Transverse colon (tissue), 4 donors: Measurements from ENCODE around the gene CYP27A1.

Experiments
- EP300 ChIP-seq: sonication (generic); formaldehyde crosslinking; IDR thresholded peaks from one replicate; pipeline ENCODE4 v1.6.1; 2017; ENCODE audit warnings: antibody characterized with exemption, low read depth
- POLR2A ChIP-seq: fragments of 450-650 bp; IDR thresholded peaks from one replicate; pipeline ENCODE4 v1.6.1; 2016; ENCODE audit warnings: antibody characterized with exemption, mild to moderate bottlenecking, moderate library complexity
- POLR2AphosphoS5 ChIP-seq, 3 donors: sonication (generic); formaldehyde crosslinking; IDR thresholded peaks; one replicate each; pipeline ENCODE4 v1.6.1; 2016; ENCODE audit warnings: antibody characterized with exemption in 3 of 3
- TF ChIP-seq, protein P1 (sequence below), 5 experiments: fragments of 200-600 bp in 3 of 5; fragments of 450-650 bp in 2 of 5; sonication (generic) in 3 of 5; IDR thresholded peaks; 1 replicate in 2 of 5; 2 replicates in 3 of 5; pipeline ENCODE4 v1.5.1; 2016 to 2017; ENCODE audit warnings: antibody characterized with exemption in 5 of 5, inconsistent platforms in 3 of 5, mild to moderate bottlenecking in 2 of 5, moderate library complexity in 1 of 5

DNA sequence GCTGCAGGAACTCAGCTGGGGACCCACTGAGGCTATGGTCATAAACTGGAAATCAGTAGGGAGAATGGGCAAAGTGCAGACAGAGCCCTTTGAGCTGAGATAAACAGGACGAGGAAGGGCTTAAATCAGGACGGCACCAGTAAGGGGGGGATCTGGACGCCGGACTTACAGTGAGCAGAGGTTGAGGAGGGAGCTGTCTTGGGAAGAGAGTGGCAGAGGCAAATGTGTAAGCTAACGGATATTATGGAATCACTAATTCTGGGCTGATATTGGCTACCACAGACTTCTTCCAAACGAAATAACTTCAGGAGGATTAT lies 539 bp downstream of the CYP27A1 start:
- TF ChIP-seq, protein P1, sequence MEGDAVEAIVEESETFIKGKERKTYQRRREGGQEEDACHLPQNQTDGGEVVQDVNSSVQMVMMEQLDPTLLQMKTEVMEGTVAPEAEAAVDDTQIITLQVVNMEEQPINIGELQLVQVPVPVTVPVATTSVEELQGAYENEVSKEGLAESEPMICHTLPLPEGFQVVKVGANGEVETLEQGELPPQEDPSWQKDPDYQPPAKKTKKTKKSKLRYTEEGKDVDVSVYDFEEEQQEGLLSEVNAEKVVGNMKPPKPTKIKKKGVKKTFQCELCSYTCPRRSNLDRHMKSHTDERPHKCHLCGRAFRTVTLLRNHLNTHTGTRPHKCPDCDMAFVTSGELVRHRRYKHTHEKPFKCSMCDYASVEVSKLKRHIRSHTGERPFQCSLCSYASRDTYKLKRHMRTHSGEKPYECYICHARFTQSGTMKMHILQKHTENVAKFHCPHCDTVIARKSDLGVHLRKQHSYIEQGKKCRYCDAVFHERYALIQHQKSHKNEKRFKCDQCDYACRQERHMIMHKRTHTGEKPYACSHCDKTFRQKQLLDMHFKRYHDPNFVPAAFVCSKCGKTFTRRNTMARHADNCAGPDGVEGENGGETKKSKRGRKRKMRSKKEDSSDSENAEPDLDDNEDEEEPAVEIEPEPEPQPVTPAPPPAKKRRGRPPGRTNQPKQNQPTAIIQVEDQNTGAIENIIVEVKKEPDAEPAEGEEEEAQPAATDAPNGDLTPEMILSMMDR (IDR thresholded peaks at IDR 0.05) = no peak
- TF ChIP-seq POLR2A (no peak), POLR2AphosphoS5 (IDR thresholded peaks at IDR 0.05) (no peak), EP300 (no peak)
